GM18519 (cell line): ENCODE data around the gene APIP.

Source experiments
- ATAC-seq: cut with Tn5 transposase; IDR thresholded peaks from one replicate; pipeline ENCODE4 v1.9.1; 2021; ENCODE audit warnings: mild to moderate bottlenecking, moderate library complexity; ENCODE audit not compliant: unreplicated experiment, low FRiP score

The APIP gene

DNA sequence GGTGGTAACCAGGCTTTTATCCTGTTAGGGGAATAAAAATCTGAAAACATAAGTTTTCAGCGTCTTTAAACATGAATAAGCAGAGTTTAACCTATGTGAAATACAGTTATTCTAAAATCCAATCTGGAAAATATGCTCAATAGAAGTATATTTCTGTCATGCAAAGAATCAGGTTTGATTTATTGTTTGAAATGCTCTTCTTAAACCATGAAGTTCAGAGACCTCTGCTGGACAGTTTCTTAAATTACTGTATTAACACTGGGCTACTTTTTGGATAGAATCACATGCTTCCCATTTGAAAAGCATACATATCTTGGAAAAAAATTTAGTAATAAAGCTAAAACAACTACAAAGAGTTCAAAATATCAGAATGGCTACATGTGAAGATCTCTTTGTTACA, 25.4 kb downstream of the APIP start:
- ATAC-seq: no peak

- no peak for ATAC-seq
Measured at GRCh38 chr11:34890089-34890488, 26.1 kb downstream of the APIP start.

DNA sequence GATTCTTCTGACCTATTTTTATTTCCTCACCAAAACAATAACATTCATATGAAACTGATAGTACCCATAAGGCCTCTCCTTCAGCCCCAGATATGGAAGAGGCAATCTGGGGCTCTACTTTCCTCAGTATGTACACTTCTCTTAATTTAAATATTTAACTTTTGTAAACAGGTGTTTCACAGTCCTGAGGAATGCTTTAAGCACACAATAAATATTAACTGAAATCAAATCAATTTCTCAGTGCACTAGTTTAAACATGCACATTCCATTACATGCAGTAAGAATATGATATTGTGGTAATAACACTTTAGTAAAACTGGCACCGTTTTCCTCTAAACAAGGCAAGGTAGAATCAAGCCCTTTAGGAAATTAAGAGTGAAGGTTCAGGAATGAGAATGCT, 28.9 kb downstream of the APIP start:
- no peak for ATAC-seq

- no peak for ATAC-seq
Measured at GRCh38 chr11:34886609-34887008, 29.6 kb downstream of the APIP start.

DNA sequence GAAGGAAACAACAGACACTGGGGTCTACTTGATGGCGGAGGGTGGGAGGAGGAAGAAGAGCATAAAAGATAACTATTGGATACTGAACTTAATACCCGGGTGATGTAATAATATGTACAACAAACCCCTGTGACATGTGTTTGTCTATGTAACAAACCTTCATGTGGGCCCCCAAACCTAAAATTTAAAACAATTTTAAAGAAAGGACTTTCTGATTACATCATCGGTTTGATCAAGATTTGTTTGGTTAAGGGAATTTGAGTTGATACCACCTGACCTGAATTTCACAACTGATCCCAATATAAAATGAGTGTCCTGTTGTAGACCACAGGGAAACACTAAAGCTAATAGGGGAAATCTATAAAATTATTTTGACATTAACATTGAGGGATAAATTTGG, 34.3 kb downstream of the APIP start:
- no peak for ATAC-seq

DNA sequence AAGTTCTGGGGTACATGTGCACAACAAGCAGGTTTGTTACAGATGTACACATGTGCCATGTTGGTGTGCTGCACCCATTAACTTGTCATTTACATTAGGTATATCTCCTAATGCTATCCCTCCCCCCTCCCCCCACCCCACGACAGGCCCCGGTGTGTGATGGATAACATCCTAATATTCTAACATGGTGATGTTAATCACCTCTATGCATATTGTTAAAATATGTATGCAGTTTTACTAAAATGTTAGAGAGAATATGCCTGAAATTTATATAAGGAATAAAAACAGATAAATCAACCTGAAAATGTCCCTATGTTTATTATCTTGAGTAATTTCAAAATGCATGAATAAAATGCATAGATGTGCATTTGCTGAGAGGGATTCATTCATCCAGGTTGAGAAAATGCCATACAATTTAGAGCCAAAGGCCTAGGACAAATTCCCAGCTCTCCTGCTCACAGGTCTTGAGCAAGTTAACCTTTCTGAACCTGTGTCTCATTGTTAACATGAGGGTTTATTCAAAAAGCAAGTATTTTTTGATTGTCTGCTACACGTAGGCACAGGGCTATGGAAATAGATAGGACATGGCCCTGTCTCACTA, 38.7 kb downstream of the APIP start:
- ATAC-seq: no peak

DNA sequence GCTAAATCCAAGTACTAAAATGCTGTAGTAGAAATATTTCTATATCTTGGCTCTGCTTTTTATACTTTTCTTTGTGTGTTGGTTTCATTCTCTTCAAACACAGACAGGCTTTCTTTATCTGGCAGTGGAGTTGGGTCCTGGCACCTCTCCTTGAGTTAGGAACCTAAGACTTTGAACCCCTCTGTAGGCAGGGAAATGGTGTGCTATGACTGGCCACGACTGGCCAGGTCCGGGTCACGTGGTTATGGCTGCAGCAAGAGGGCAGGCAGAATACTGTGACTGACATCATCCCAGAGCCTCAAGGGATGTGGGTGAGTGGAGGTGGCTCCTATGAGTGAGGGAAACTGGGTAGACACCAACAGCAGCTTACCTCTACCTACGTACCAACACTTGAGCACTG, 42.0 kb downstream of the APIP start:
- ATAC-seq: no peak

- ATAC-seq: no peak
Measured at GRCh38 chr11:34870548-34871196, 45.5 kb downstream of the APIP start.

DNA sequence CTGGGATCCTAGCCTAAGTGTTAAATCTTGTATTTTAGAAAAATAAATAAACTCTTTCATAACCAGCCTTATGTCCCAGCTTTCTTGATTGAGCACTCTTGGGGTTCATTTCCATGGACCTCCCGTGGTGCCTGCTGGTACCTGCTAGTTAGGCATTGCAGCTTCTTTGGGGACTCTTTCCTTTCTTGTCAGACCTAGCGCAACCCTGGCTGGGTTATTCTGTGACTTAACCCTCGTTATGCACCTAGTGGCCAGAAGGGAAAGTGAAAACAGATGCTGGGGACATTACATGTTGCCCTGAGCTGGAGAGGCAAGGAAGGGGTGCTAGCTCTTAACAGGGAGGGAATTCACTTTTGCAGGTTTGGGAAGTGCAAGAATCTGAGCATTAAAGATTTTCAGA, 46.8 kb downstream of the APIP start:
- ATAC-seq: no peak

- no peak for ATAC-seq
Measured at GRCh38 chr11:34866375-34866774, 49.8 kb downstream of the APIP start.

DNA sequence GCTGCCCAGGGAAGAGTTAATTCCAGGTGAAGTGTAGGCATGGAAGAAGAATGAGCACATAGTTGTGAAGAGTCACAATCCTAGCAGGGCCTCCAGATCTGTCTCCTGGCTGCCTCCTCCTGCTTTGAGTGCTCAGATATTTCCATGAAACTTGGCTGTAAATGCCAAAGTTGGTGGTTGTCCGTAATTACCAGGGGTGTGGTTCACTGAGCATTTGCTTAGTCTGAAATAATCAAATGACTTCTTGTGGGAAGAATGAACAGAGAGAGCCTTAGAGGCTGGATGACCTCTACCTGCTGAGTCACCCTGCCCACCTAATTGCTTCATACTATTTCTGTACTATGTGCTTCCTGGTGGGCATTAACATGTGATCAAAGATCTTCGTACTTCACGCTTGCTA, 50.9 kb downstream of the APIP start:
- ATAC-seq: no peak

- no peak for ATAC-seq
Measured at GRCh38 chr11:34864424-34864823, 51.8 kb downstream of the APIP start.

- no peak for ATAC-seq
Measured at GRCh38 chr11:34863048-34863447, 53.1 kb downstream of the APIP start.

DNA sequence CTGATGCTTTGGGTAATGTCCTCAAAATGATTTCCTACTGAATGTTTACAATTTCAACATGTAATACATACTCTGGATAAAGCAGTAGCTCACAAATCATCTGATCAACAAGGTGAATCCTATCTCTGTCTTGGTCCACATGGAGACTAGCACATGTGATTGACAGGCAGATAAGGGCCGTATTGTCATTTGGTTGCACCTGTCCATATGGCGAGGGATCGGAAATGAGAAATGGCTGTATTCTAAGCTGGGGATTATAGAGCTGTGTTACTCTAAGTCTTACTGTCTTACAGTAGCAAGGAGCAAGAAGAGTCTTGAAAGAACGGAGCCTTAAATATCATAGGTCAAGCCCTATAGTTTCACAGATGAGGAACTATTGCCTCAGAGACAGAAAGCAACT, 55.7 kb downstream of the APIP start:
- no peak for ATAC-seq

GRCh38 chr11:34860034-34860433, 56.1 kb downstream of the APIP start:
- ATAC-seq: no peak

- ATAC-seq: no peak
Measured at GRCh38 chr11:34859496-34859895, 56.7 kb downstream of the APIP start.

DNA sequence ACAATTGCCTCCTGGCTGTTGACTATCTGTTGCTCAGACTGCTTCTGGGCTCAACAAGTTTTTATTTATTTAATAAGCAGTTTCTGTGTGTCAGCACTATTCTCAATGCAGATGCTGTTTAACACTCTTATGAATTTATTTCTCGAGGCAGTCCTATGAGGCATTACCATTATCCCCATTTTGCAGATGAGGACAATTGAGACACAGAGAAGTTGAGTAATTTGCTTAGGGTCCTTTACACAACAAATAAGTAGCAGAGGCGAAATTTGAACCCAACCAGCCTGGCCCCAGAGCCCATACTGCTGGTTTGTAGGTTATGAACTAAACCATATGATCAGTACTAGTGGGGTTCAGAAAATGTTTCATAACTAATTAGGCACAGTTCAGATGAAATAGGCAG, 58.7 kb downstream of the APIP start:
- ATAC-seq: no peak

- no peak for ATAC-seq
Measured at GRCh38 chr11:34856251-34856650, 59.9 kb downstream of the APIP start.

GRCh38 chr11:34855754-34856095, 60.5 kb downstream of the APIP start:
- no peak for ATAC-seq

GRCh38 chr11:34855021-34855753, 61.0 kb downstream of the APIP start:
- ATAC-seq: no peak

DNA sequence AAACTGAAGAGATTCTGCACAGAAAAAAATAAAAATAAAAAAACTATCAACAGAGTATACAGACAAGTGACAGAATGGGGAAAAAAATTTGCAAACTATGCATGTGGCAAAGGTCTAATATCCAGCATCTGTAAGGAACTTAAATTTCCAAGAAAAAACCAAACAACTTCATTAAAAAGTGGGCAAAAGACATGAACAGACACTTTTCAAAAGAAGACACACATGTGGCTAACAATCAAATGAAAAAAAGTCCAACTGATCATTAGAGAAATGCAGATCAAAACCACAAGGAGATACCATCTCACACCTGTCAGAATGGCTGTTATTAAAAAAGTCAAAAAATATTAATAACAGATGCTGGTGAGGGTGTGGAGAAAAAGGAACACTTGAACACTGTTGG, 64.3 kb downstream of the APIP start:
- ATAC-seq: no peak

GRCh38 chr11:34850334-34850733, 65.8 kb downstream of the APIP start:
- ATAC-seq: no peak
